Naive thymus-derived CD4-positive, alpha-beta T cell (primary cell): ENCODE measurements around the gene EFCAB14. TPM values are rescaled to one million over a fixed set of nuclear protein-coding genes. Genes with fewer than 3 reads are reported as not detected.
"Not testable (repeated sequence)": the region's sequence is repeated elsewhere in the genome, so short reads cannot be mapped to it uniquely, and the experiment has no call there.

Experiments used
- ATAC-seq: fragments of 150-1000 bp; cut with Tn5 transposase; 2 replicates; pipeline ENCODE4 v1.10.0; 2021; ENCODE audit warnings: mild to moderate bottlenecking, moderate library complexity
- CTCF ChIA-PET: fragments of 350-600 bp; sonication (Branson Sonifier 250); formaldehyde crosslinking; loops from one replicate; lab custom pipeline; 2021; ENCODE audit warnings: antibody characterized with exemption; lab: Charles Lee
- POLR2A ChIA-PET: fragments of 350-600 bp; sonication (Branson Sonifier 250); formaldehyde crosslinking; loops from one replicate; lab custom pipeline; 2021; ENCODE audit warnings: antibody characterized with exemption, inconsistent platforms; lab: Charles Lee
- DNase-seq, 9 donors: peaks; one replicate each; pipeline versions ENCODE4 v3.0.0 to v3.0.0-alpha.2; 2020 to 2022; ENCODE audit warnings: mixed read lengths in 1 of 9
- H3K27ac ChIP-seq: one replicate; pipeline ENCODE4 v1.7.0; 2013; ENCODE audit warnings: mild to moderate bottlenecking, low read depth, low read length, moderate library complexity
- H3K27me3 ChIP-seq, 2 donors: one replicate each; pipeline ENCODE4 v1.7.0; 2013; ENCODE audit warnings: low read length in 2 of 2, mild to moderate bottlenecking in 2 of 2, moderate library complexity in 2 of 2; ENCODE audit not compliant: control insufficient read depth in 2 of 2, insufficient read depth in 2 of 2
- H3K36me3 ChIP-seq, 3 experiments: 1 replicate in 2 of 3; 2 replicates in 1 of 3; pipeline ENCODE4 v1.7.0; 2013; ENCODE audit warnings: low read length in 3 of 3, mild to moderate bottlenecking in 3 of 3, moderate library complexity in 1 of 3; ENCODE audit not compliant: insufficient read depth in 3 of 3, control insufficient read depth in 2 of 3
- H3K4me1 ChIP-seq, 2 donors: one replicate each; pipeline ENCODE4 v1.7.0; 2013; ENCODE audit warnings: low read length in 2 of 2, mild to moderate bottlenecking in 2 of 2, moderate library complexity in 1 of 2; ENCODE audit not compliant: control insufficient read depth in 2 of 2, insufficient read depth in 2 of 2
- H3K4me3 ChIP-seq: 2 replicates; pipeline ENCODE4 v1.7.0; 2013; ENCODE audit warnings: mild to moderate bottlenecking, low read length
- H3K9me3 ChIP-seq, 3 experiments: 1 replicate in 2 of 3; 2 replicates in 1 of 3; pipeline ENCODE4 v1.7.0; 2013; ENCODE audit warnings: low read length in 3 of 3; ENCODE audit not compliant: control insufficient read depth in 2 of 3
- H3K27ac Mint-ChIP-seq, 9 donors: one replicate each; pipeline ENCODE4 v1.8.0; 2020 to 2022; ENCODE audit warnings: mixed read lengths in 9 of 9, mild to moderate bottlenecking in 8 of 9, moderate library complexity in 5 of 9, inconsistent platforms in 2 of 9
- H3K27me3 Mint-ChIP-seq, 5 donors: one replicate each; pipeline ENCODE4 v1.8.0; 2021 to 2022; ENCODE audit warnings: mixed read lengths in 5 of 5, mild to moderate bottlenecking in 1 of 5
- H3K36me3 Mint-ChIP-seq, 5 donors: one replicate each; pipeline ENCODE4 v1.8.0; 2020 to 2022; ENCODE audit warnings: mixed read lengths in 5 of 5, mild to moderate bottlenecking in 3 of 5, inconsistent platforms in 1 of 5
- H3K4me1 Mint-ChIP-seq, 7 donors: one replicate each; pipeline ENCODE4 v1.8.0; 2020 to 2022; ENCODE audit warnings: mixed read lengths in 7 of 7, mild to moderate bottlenecking in 3 of 7, inconsistent platforms in 1 of 7
- H3K4me3 Mint-ChIP-seq, 10 donors: one replicate each; pipeline ENCODE4 v1.8.0; 2020 to 2022; ENCODE audit warnings: mild to moderate bottlenecking in 10 of 10, mixed read lengths in 10 of 10, moderate library complexity in 6 of 10, inconsistent platforms in 2 of 10
- H3K9me3 Mint-ChIP-seq, 11 donors: one replicate each; pipeline ENCODE4 v1.8.0; 2020 to 2022; ENCODE audit warnings: mixed read lengths in 11 of 11, mild to moderate bottlenecking in 4 of 11, inconsistent platforms in 1 of 11, moderate library complexity in 1 of 11
- intact Hi-C, 2 donors: fragments of 100-400 bp; cut with micrococcal nuclease; formaldehyde crosslinking; loops; one replicate each; pipeline ENCODE4 v1.15.1; 2023
- polyA plus RNA-seq, 2 donors: library from polyadenylated mRNA; unstranded; fragments of 300-500 nt; fragmentation: Illumina TruSeq; gene quantifications; one replicate each; pipeline ENCODE4 v1.2.3, GENCODE V29; 2021
- total RNA-seq, 6 experiments: library from RNA in 5 of 6; stranded (reverse) in 5 of 6; gene quantifications; 1 replicate in 5 of 6; 2 replicates in 1 of 6; pipeline ENCODE4 v1.2.3 and lab custom pipeline; 2021 to 2026

The EFCAB14 gene
- total and polyA plus RNA-seq, 7 experiments from 2014 or later, result 64.5 to 130 (median 91.2) TPM

DNA sequence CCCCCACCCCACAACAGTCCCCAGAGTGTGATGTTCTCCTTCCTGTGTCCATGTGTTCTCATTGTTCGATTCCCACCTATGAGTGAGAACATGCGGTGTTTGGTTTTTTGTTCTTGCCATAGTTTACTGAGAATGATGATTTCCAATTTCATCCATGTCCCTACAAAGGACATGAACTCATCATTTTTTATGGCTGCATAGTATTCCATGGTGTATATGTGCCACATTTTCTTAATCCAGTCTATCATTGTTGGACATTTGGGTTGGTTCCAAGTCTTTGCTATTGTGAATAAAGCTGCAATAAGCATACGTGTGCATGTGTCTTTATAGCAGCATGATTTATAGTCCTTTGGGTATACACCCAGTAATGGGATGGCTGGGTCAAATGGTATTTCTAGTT is 67.8 kb downstream of the EFCAB14 start:
- H3K27me3 Mint-ChIP-seq, H3K9me3 Mint-ChIP-seq, intact Hi-C loops, H3K4me1 ChIP-seq, H3K9me3 ChIP-seq, H3K4me3 Mint-ChIP-seq, H3K27ac Mint-ChIP-seq, ATAC-seq, H3K27ac ChIP-seq, CTCF ChIA-PET, H3K27me3 ChIP-seq, H3K4me1 Mint-ChIP-seq, H3K4me3 ChIP-seq, DNase-seq, POLR2A ChIA-PET: not testable (repeated sequence)
- peaks cover 4 to 52% (median 14%) of the 10 kb centered on the region in 3 experiments for H3K36me3 ChIP-seq
- peaks cover 25 to 75% (median 69%) of the 10 kb centered on the region in 5 donors for H3K36me3 Mint-ChIP-seq

DNA sequence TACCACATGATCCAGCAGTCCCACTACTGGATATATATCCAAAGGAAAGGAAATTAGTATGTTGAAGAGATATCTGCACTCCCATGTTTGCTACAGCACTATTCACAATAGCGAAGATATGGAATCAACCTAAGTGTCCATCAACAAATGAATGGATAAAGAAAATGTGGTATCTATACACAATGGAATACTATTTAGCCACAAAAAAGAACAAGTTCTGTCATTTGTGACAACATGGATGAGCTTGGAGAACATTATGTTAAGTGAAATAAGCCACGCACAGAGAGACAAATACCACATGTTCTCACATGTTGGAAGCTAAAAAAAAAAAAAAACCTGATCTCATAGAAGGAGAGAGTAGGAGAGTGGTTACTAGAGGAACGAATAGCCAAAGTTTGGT is 68.4 kb downstream of the EFCAB14 start:
- Histone ChIP-seq H3K4me3 (no peak overlapping the region), H3K27me3 (no peaks in the 10 kb centered on the region), H3K4me1 (no peaks in the 10 kb centered on the region), H3K36me3 (peaks cover 4 to 45% (median 12%) of the 10 kb centered on the region in 3 experiments), H3K27ac (no peak overlapping the region), H3K9me3 (no peaks in the 10 kb centered on the region)
- ATAC-seq, result no peak
- no peaks in the 10 kb centered on the region for H3K27me3 Mint-ChIP-seq
- CTCF ChIA-PET, result no interaction called here
- H3K4me1 Mint-ChIP-seq, result peaks cover 0 to 9% (median 0%) of the 10 kb centered on the region in 7 donors
- H3K4me3 Mint-ChIP-seq, result no peak overlapping the region
- H3K36me3 Mint-ChIP-seq, result peaks cover 18 to 69% (median 62%) of the 10 kb centered on the region in 5 donors
- DNase-seq, result no peak
- POLR2A ChIA-PET, result no interaction called here
- H3K9me3 Mint-ChIP-seq, result peaks cover 0 to 10% (median 3%) of the 10 kb centered on the region in 11 donors
- intact Hi-C loops, result no loop called here
- no peak overlapping the region for H3K27ac Mint-ChIP-seq

DNA sequence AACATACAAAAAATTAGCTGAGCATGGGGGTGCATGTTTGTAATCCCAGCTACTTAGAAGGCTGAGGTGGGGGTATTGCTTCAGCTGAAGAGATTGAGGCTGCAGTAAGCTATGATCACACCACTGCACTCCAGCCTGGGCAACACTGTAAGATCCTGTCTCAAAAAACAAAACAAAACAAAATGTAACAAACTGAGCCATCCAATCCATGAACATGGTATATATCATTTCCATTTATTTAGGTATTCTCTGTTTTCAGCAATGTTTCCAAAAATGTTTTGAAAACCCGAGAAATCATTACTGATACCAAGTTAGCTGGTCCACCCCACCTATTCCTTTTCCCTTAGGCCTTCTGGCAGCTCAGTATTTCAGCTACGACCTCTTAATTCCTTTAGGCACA is 69.2 kb downstream of the EFCAB14 start:
- intact Hi-C loops, result no loop called here
- no peak for DNase-seq
- Histone ChIP-seq H3K27me3 (no peaks in the 10 kb centered on the region), H3K9me3 (no peaks in the 10 kb centered on the region), H3K27ac (no peak overlapping the region), H3K4me3 (no peak overlapping the region), H3K36me3 (peaks cover 4 to 38% (median 7%) of the 10 kb centered on the region in 3 experiments), H3K4me1 (no peaks in the 10 kb centered on the region)
- peaks cover 0 to 9% (median 0%) of the 10 kb centered on the region in 7 donors for H3K4me1 Mint-ChIP-seq
- no peak for ATAC-seq
- POLR2A ChIA-PET, result interaction anchor here (0.7 kb wide), 1 partner anchor 34 kb away, joined by 3 read pairs; the partner anchor contains the start of gene MOB3C
- peaks cover 0 to 6% (median 3%) of the 10 kb centered on the region in 11 donors for H3K9me3 Mint-ChIP-seq
- H3K27ac Mint-ChIP-seq, result no peak overlapping the region
- H3K4me3 Mint-ChIP-seq, result no peak overlapping the region
- CTCF ChIA-PET, result no interaction called here
- H3K36me3 Mint-ChIP-seq, result peaks cover 19 to 61% (median 55%) of the 10 kb centered on the region in 5 donors
- H3K27me3 Mint-ChIP-seq, result no peaks in the 10 kb centered on the region

DNA sequence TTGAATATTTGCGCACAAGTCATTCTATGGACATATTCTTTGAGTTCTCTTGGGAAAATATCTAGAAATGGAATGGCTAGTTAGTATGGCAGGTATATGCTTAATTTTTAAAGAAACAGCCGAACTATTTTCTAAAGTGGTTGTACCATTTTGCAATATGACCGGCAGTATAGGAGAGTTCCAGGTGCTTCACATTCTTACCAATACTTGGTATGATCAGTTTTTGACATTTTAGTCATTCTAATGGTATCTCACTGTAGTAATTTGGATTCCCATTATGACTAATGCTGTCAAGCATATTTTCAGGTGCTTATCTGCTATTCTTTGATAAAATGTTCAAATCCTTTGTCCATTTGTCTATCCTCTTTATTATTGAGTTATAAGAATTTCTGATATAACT is 71.3 kb downstream of the EFCAB14 start:
- no peak overlapping the region for H3K27ac Mint-ChIP-seq
- H3K4me3 Mint-ChIP-seq, result no peak overlapping the region
- intact Hi-C loops, result no loop called here
- H3K27me3 Mint-ChIP-seq, result no peaks in the 10 kb centered on the region
- Histone ChIP-seq H3K36me3 (peaks cover 0 to 35% (median under 1%) of the 10 kb centered on the region in 3 experiments), H3K4me3 (no peak overlapping the region), H3K9me3 (no peaks in the 10 kb centered on the region), H3K4me1 (no peaks in the 10 kb centered on the region), H3K27me3 (no peaks in the 10 kb centered on the region), H3K27ac (no peak overlapping the region)
- no peaks in the 10 kb centered on the region for H3K4me1 Mint-ChIP-seq
- ATAC-seq, result no peak
- ChIA-PET CTCF (no interaction called here), POLR2A (no interaction called here)
- peaks cover 0 to 5% (median 3%) of the 10 kb centered on the region in 11 donors for H3K9me3 Mint-ChIP-seq
- peaks cover 18 to 45% (median 41%) of the 10 kb centered on the region in 5 donors for H3K36me3 Mint-ChIP-seq
- no peak for DNase-seq

DNA sequence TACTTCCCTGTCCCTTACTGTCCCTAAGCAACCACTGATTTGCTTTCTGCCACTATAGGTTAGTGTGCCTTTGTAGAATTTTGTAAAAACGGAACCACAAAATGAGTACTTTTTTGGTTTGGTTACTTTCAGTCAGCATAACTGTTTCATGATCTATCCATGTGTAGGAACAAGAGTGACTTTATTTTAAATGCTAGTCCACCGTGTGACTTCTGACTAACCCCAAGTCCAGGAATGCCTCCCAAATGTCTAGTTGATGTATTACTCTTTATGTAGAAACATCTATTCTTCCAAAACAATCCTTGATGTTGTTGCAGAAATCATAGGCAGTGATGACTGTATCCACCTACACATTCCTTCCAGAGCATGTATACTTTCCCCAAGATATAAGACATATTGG is 72.1 kb downstream of the EFCAB14 start:
- Histone ChIP-seq H3K27me3 (no peaks in the 10 kb centered on the region), H3K27ac (no peak overlapping the region), H3K36me3 (peaks cover 0 to 38% (median 0%) of the 10 kb centered on the region in 3 experiments), H3K9me3 (no peaks in the 10 kb centered on the region), H3K4me3 (no peak overlapping the region), H3K4me1 (no peaks in the 10 kb centered on the region)
- ATAC-seq (no peak), DNase-seq (no peak)
- intact Hi-C loops, result no loop called here
- Mint-ChIP-seq H3K4me3 (no peak overlapping the region), H3K4me1 (no peaks in the 10 kb centered on the region), H3K27me3 (no peaks in the 10 kb centered on the region), H3K9me3 (peaks cover 0 to 4% (median 3%) of the 10 kb centered on the region in 11 donors), H3K27ac (no peak overlapping the region), H3K36me3 (peaks cover 22 to 45% (median 34%) of the 10 kb centered on the region in 5 donors)
- POLR2A ChIA-PET, result no interaction called here
- CTCF ChIA-PET, result interaction anchor here (0.6 kb wide), 1 partner anchor 11 kb away, joined by 5 read pairs; no protein-coding TSS in a partner anchor

DNA sequence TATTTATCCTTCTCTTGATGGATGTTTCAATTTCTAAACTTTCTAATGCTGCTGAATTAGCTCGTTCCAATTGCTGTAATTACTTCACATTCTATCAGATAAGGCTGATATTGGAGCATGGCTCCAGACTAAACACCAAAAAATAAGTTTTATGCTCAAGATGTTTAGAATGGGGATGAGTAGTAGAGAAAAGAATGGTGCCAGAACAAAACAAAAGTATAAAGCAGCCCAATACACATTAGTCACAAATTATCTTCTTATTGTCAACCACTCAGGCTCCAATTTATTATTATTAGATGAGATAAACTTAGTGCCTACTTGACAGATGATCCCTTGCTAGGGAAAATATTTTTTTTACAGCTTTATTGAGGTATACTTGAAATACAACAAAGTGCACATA is 72.6 kb downstream of the EFCAB14 start:
- H3K9me3 Mint-ChIP-seq, result peaks cover 0 to 4% (median 3%) of the 10 kb centered on the region in 11 donors
- H3K27ac Mint-ChIP-seq, result no peak overlapping the region
- peaks cover 22 to 44% (median 37%) of the 10 kb centered on the region in 5 donors for H3K36me3 Mint-ChIP-seq
- Histone ChIP-seq H3K4me1 (no peaks in the 10 kb centered on the region), H3K27ac (no peak overlapping the region), H3K36me3 (peaks cover 0 to 39% (median 0%) of the 10 kb centered on the region in 3 experiments), H3K4me3 (no peak overlapping the region), H3K27me3 (no peaks in the 10 kb centered on the region), H3K9me3 (no peaks in the 10 kb centered on the region)
- no peak overlapping the region for H3K4me3 Mint-ChIP-seq
- POLR2A ChIA-PET, result no interaction called here
- intact Hi-C loops, result no loop called here
- no peaks in the 10 kb centered on the region for H3K4me1 Mint-ChIP-seq
- CTCF ChIA-PET, result no interaction called here
- DNase-seq (no peak), ATAC-seq (no peak)
- H3K27me3 Mint-ChIP-seq, result no peaks in the 10 kb centered on the region

DNA sequence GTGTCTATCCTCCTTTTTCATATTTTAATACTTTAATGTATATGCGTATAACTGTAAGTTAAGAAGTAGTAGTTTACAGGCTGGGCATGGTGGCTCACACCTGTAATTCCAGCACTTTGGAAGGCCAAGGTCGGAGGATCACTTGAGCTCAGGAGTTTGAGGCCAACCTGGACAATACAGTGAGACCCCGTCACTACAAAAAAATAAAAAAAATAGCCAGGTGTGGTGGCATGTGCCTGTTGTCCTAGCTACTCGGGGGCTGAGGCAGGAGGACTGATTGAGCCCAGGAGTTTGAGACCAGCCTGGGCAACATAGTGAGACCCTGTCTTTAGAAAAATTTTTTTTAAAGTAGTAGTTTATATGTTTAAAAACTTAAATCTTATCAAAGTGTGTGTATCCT is 73.1 kb downstream of the EFCAB14 start:
- POLR2A ChIA-PET, result no interaction called here

More for the DNA sequence above, 73.1 kb downstream of the EFCAB14 start:
- Mint-ChIP-seq H3K4me3 (no peak overlapping the region), H3K9me3 (peaks cover 0 to 4% (median 3%) of the 10 kb centered on the region in 11 donors), H3K27ac (no peak overlapping the region), H3K4me1 (no peaks in the 10 kb centered on the region), H3K36me3 (peaks cover 22 to 45% (median 37%) of the 10 kb centered on the region in 5 donors), H3K27me3 (no peaks in the 10 kb centered on the region)
- Histone ChIP-seq H3K4me1 (no peaks in the 10 kb centered on the region), H3K27ac (no peak overlapping the region), H3K36me3 (peaks cover 0 to 39% (median 0%) of the 10 kb centered on the region in 3 experiments), H3K9me3 (no peaks in the 10 kb centered on the region), H3K27me3 (no peaks in the 10 kb centered on the region), H3K4me3 (no peak overlapping the region)
- no peak for DNase-seq
- CTCF ChIA-PET, result interaction anchor here (0.9 kb wide), 1 partner anchor 21 kb away, joined by 3 read pairs; no protein-coding TSS in a partner anchor
- ATAC-seq, result no peak
- intact Hi-C loops, result no loop called here
